ENCODE data around the gene MICAL3.
"Not testable (repeated sequence)": the region's sequence is repeated elsewhere in the genome, so short reads cannot be mapped to it uniquely, and the experiment has no call there.

The MICAL3 gene

GRCh38 chr22:18031695-18032454, 7.5 kb upstream of the MICAL3 start:
- DNase-seq, result no peak

- DNase-seq, result no peak
Measured at GRCh38 chr22:18029686-18030267, 5.4 kb upstream of the MICAL3 start.

GRCh38 chr22:18028817-18029527, 4.6 kb upstream of the MICAL3 start:
- no peak for DNase-seq

- DNase-seq, result not testable (repeated sequence)
Measured at GRCh38 chr22:18025898-18026297, 1.5 kb upstream of the MICAL3 start.

GRCh38 chr22:18024956-18025720, 777 bp upstream of the MICAL3 start:
- no peak for DNase-seq

GRCh38 chr22:18023509-18024275, 669 bp downstream of the MICAL3 start:
- DNase-seq, result no peak

GRCh38 chr22:18022876-18023275, 1.5 kb downstream of the MICAL3 start:
- no peak for DNase-seq

- DNase-seq, result no peak
Measured at GRCh38 chr22:18021431-18021830, 2.9 kb downstream of the MICAL3 start.

- not testable (repeated sequence) for DNase-seq
Measured at GRCh38 chr22:18020743-18021142, 3.6 kb downstream of the MICAL3 start.

- DNase-seq, result no peak
Measured at GRCh38 chr22:18013947-18014346, 10.4 kb downstream of the MICAL3 start.

GRCh38 chr22:18013436-18013835, 10.9 kb downstream of the MICAL3 start:
- DNase-seq, result no peak

GRCh38 chr22:18012531-18012930, 11.8 kb downstream of the MICAL3 start:
- DNase-seq, result no peak

- no peak for DNase-seq
Measured at GRCh38 chr22:18010266-18010665, 14.1 kb downstream of the MICAL3 start.

- no peak for DNase-seq
Measured at GRCh38 chr22:18008136-18008535, 16.2 kb downstream of the MICAL3 start.

GRCh38 chr22:18005201-18005926, 19.0 kb downstream of the MICAL3 start:
- DNase-seq, result no peak

GRCh38 chr22:18001894-18002315, 22.5 kb downstream of the MICAL3 start:
- not testable (repeated sequence) for DNase-seq

GRCh38 chr22:18001040-18001893, 23.1 kb downstream of the MICAL3 start:
- peak; percentile 81 for DNase-seq

GRCh38 chr22:18000441-18001039, 23.8 kb downstream of the MICAL3 start:
- DNase-seq, result peak; percentile 50

GRCh38 chr22:17999851-18000250, 24.5 kb downstream of the MICAL3 start:
- DNase-seq, result no peak

GRCh38 chr22:17998913-17999312, 25.4 kb downstream of the MICAL3 start:
- no peak for DNase-seq
